K562 (cell line): ENCODE measurements around the gene MEOX1. TPM values are rescaled to one million over a fixed set of nuclear protein-coding genes. Genes with fewer than 3 reads are reported as not detected.

ENCODE experiments used
- ADNP ChIP-seq: fragments of 200-800 bp; sonication (Bioruptor generic); IDR thresholded peaks from 2 replicates; pipeline ENCODE4 v1.6.1; 2016; ENCODE audit warnings: missing genetic modification characterization, missing compliant biosample characterization
- CCNT2 ChIP-seq: IDR thresholded peaks from 2 replicates; pipeline ENCODE4 v1.6.1; 2011; ENCODE audit warnings: borderline replicate concordance, low read depth, mild to moderate bottlenecking, moderate library complexity, mixed read lengths, low read length; ENCODE audit not compliant: insufficient read length; ENCODE audit errors: extremely low read depth
- EP300 ChIP-seq: IDR thresholded peaks from 2 replicates; pipeline ENCODE4 v1.6.1; 2012; ENCODE audit warnings: low read length, improper control_type of control experiment
- FOSL1 ChIP-seq: fragments of 200-800 bp; sonication (Bioruptor generic); conservative IDR thresholded peaks from 2 replicates; pipeline ENCODE4 v1.6.1; 2016; ENCODE audit warnings: missing genetic modification characterization, missing compliant biosample characterization
- FUS ChIP-seq: fragments of 200-400 bp; formaldehyde crosslinking; optimal IDR thresholded peaks from 2 replicates; pipeline ENCODE3; 2017; ENCODE audit warnings: low read depth, low read length
- GATAD2B ChIP-seq: fragments of 450-650 bp; IDR thresholded peaks from 2 replicates; pipeline ENCODE4 v1.6.1; 2017; ENCODE audit warnings: mild to moderate bottlenecking, borderline replicate concordance
- KHSRP ChIP-seq: fragments of 450-650 bp; IDR thresholded peaks from 2 replicates; pipeline ENCODE4 v1.6.1; 2017
- NCOR1 ChIP-seq: fragments of 450-650 bp; IDR thresholded peaks from 2 replicates; pipeline ENCODE4 v1.6.1; 2016; ENCODE audit warnings: mild to moderate bottlenecking, moderate library complexity
- NR2C2 ChIP-seq, 2 experiments: fragments of 200-800 bp in 1 of 2; sonication (Bioruptor generic) in 1 of 2; sonication (generic) in 1 of 2; formaldehyde crosslinking in 1 of 2; IDR thresholded peaks; 2 replicates each; pipeline versions ENCODE4 v1.6.1 to v1.8.0; 2016 to 2022; ENCODE audit warnings: mild to moderate bottlenecking in 1 of 2, missing compliant biosample characterization in 1 of 2, missing genetic modification characterization in 1 of 2, missing genetic modification reagents in 1 of 2
- NR3C1 ChIP-seq: sonication (generic); formaldehyde crosslinking; IDR thresholded peaks from 2 replicates; pipeline ENCODE4 v1.8.1; 2022; ENCODE audit warnings: missing genetic modification reagents
- SETDB1 ChIP-seq: IDR thresholded peaks from one replicate; pipeline ENCODE4 v1.6.1; 2012; ENCODE audit warnings: low read length, control low read depth, inconsistent platforms
- polyA plus RNA-seq, 8 experiments: library from polyadenylated mRNA; depleted of rRNA in 4 of 8; stranded (reverse) in 5 of 8; unstranded in 3 of 8; fragments of >200 nt; fragmentation: Nextera tagmentation in 2 of 8; fragmentation: Illumina TruSeq in 1 of 8; extraction: Ambion mirVana in 2 of 8; extraction: Trizol in 1 of 8; gene quantifications; 2 replicates each; pipeline versions ENCODE4 v1.2.1 to v1.2.3, GENCODE V29; 2011 to 2014; ENCODE audit warnings: inconsistent platforms in 1 of 8, missing spikeins in 1 of 8
- total RNA-seq, 7 experiments: library from RNA; depleted of rRNA in 6 of 7; stranded (reverse); fragments of >200 nt in 6 of 7; fragmentation: Illumina TruSeq in 2 of 7; extraction: Trizol in 2 of 7; gene quantifications; 2 replicates each; pipeline versions ENCODE4 v1.2.1 to v1.2.3, GENCODE V29; 2011 to 2021; ENCODE audit warnings: low replicate concordance in 1 of 7
- TF ChIP-seq, protein P1 (sequence below), 2 experiments: fragments of 450-650 bp; formaldehyde crosslinking in 1 of 2; IDR thresholded peaks; 2 replicates each; pipeline versions ENCODE4 v1.4.0 to v1.6.1; 2014 to 2020; ENCODE audit warnings: mild to moderate bottlenecking in 2 of 2, borderline replicate concordance in 1 of 2, low read depth in 1 of 2
- TF ChIP-seq, protein P2 (sequence below), 2 experiments: fragments of 450-650 bp in 1 of 2; sonication (generic) in 1 of 2; formaldehyde crosslinking in 1 of 2; IDR thresholded peaks in 1 of 2; conservative IDR thresholded peaks in 1 of 2; 2 replicates each; pipeline versions ENCODE4 v1.6.1 to v1.8.1; 2016 to 2023; ENCODE audit warnings: mild to moderate bottlenecking in 2 of 2, moderate library complexity in 2 of 2, inconsistent platforms in 1 of 2, missing genetic modification reagents in 1 of 2
- TF ChIP-seq, protein P3 (sequence below): fragments of 450-650 bp; IDR thresholded peaks from one replicate; pipeline ENCODE4 v1.6.1; 2018; ENCODE audit warnings: mild to moderate bottlenecking, moderate library complexity; ENCODE audit not compliant: partially characterized antibody
- TF ChIP-seq, protein P4 (sequence below): fragments of 450-650 bp; IDR thresholded peaks from 2 replicates; pipeline ENCODE4 v1.6.1; 2016; ENCODE audit warnings: antibody characterized with exemption

MEOX1 gene
- total and polyA plus RNA-seq, 9 of the 15 experiments (the other 6 are each of a cell fraction or from before 2014, with no cell fraction given), result not detected

DNA sequence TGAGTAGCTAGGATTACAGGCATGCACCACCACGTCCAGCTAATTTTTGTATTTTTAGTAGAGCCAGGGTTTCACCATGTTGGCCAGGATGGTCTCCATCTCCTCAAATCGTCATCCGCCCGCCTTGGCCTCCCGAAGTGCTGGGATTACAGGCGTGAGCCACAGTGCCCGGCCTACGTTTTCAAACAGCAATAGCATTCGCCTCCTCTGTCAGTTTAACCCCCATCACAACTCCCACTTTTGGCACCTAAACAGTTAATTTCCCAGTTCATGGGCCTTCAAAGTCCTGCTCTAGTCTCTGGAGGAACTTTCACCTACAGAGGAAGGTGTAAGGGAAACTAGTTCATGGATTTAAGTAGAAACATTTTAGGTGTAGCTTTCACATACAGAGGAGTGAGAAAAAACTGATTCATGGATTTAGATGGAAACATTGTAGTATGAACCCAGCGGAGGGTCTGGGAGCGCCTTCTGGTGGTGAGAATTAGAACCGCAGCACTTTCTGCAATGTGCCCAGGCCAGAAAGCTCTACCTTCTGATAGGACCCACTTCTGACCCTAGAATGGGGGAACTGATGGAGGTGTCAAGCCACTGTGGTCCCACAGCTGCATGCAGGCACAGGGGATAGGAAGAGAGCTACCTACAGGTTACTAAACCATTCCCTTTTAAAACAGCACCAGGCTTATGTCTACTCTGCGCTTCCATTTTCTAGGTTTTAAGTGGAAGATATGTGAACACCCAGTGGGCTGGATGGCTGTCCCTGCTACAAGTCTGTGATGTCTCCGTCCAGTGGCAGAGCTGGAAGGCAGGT is 12.0 kb upstream of the MEOX1 start (continued):
- TF ChIP-seq, protein P1, sequence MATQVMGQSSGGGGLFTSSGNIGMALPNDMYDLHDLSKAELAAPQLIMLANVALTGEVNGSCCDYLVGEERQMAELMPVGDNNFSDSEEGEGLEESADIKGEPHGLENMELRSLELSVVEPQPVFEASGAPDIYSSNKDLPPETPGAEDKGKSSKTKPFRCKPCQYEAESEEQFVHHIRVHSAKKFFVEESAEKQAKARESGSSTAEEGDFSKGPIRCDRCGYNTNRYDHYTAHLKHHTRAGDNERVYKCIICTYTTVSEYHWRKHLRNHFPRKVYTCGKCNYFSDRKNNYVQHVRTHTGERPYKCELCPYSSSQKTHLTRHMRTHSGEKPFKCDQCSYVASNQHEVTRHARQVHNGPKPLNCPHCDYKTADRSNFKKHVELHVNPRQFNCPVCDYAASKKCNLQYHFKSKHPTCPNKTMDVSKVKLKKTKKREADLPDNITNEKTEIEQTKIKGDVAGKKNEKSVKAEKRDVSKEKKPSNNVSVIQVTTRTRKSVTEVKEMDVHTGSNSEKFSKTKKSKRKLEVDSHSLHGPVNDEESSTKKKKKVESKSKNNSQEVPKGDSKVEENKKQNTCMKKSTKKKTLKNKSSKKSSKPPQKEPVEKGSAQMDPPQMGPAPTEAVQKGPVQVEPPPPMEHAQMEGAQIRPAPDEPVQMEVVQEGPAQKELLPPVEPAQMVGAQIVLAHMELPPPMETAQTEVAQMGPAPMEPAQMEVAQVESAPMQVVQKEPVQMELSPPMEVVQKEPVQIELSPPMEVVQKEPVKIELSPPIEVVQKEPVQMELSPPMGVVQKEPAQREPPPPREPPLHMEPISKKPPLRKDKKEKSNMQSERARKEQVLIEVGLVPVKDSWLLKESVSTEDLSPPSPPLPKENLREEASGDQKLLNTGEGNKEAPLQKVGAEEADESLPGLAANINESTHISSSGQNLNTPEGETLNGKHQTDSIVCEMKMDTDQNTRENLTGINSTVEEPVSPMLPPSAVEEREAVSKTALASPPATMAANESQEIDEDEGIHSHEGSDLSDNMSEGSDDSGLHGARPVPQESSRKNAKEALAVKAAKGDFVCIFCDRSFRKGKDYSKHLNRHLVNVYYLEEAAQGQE (IDR thresholded peaks at IDR 0.05; ENCODE audit: borderline replicate concordance), result peak; percentile 87
- TF ChIP-seq, protein P1 (CRISPR knock-in tag; IDR thresholded peaks at IDR 0.05; ENCODE audit: low read depth), result no peak
- TF ChIP-seq FUS (no peak), KHSRP (no peak), ADNP (tag) (no peak), FOSL1 (tag) (no peak), NR2C2 (CRISPR knock-in tag; IDR thresholded peaks at IDR 0.05) (no peak), NR2C2 (tag; IDR thresholded peaks at IDR 0.05) (no peak), GATAD2B (no peak), SETDB1 (no peak), NCOR1 (no peak), NR3C1 (CRISPR knock-in tag) (no peak), CCNT2 (no peak), EP300 (no peak)
- TF ChIP-seq, protein P2, sequence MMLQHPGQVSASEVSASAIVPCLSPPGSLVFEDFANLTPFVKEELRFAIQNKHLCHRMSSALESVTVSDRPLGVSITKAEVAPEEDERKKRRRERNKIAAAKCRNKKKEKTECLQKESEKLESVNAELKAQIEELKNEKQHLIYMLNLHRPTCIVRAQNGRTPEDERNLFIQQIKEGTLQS (IDR thresholded peaks at IDR 0.05), result no peak
- TF ChIP-seq, protein P2 (CRISPR knock-in tag; conservative IDR thresholded peaks at IDR 0.05), result no peak
- TF ChIP-seq, protein P3, sequence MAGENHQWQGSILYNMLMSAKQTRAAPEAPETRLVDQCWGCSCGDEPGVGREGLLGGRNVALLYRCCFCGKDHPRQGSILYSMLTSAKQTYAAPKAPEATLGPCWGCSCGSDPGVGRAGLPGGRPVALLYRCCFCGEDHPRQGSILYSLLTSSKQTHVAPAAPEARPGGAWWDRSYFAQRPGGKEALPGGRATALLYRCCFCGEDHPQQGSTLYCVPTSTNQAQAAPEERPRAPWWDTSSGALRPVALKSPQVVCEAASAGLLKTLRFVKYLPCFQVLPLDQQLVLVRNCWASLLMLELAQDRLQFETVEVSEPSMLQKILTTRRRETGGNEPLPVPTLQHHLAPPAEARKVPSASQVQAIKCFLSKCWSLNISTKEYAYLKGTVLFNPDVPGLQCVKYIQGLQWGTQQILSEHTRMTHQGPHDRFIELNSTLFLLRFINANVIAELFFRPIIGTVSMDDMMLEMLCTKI, result no peak
- TF ChIP-seq, protein P4, sequence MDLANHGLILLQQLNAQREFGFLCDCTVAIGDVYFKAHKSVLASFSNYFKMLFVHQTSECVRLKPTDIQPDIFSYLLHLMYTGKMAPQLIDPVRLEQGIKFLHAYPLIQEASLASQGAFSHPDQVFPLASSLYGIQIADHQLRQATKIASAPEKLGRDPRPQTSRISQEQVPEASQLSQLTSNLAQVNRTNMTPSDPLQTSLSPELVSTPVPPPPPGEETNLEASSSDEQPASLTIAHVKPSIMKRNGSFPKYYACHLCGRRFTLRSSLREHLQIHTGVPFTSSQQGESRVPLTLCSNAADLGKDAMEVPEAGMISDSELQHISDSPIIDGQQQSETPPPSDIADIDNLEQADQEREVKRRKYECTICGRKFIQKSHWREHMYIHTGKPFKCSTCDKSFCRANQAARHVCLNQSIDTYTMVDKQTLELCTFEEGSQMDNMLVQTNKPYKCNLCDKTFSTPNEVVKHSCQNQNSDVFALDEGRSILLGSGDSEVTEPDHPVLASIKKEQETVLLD, result no peak
